Upper lobe of left lung (tissue), 4 donors: ENCODE measurements around the gene UBE2U.

ENCODE experiments used
- CTCF ChIP-seq, 6 experiments: fragments of 450-650 bp in 4 of 6; fragments of 200-600 bp in 2 of 6; sonication (generic) in 2 of 6; IDR thresholded peaks; one replicate each; pipeline ENCODE4 v1.5.1; 2016 to 2019; ENCODE audit warnings: antibody characterized with exemption in 6 of 6
- EP300 ChIP-seq, 4 donors: sonication (generic); formaldehyde crosslinking; IDR thresholded peaks; one replicate each; pipeline ENCODE4 v1.5.1; 2017; ENCODE audit warnings: antibody characterized with exemption in 4 of 4, control low read depth in 2 of 4
- POLR2A ChIP-seq, 4 donors: fragments of 450-650 bp; IDR thresholded peaks; one replicate each; pipeline ENCODE4 v1.5.1; 2016 to 2017; ENCODE audit warnings: antibody characterized with exemption in 4 of 4, mild to moderate bottlenecking in 2 of 4
- POLR2AphosphoS5 ChIP-seq, 2 donors: sonication (generic); formaldehyde crosslinking; IDR thresholded peaks; one replicate each; pipeline ENCODE4 v1.5.1; 2017; ENCODE audit warnings: antibody characterized with exemption in 2 of 2

DNA sequence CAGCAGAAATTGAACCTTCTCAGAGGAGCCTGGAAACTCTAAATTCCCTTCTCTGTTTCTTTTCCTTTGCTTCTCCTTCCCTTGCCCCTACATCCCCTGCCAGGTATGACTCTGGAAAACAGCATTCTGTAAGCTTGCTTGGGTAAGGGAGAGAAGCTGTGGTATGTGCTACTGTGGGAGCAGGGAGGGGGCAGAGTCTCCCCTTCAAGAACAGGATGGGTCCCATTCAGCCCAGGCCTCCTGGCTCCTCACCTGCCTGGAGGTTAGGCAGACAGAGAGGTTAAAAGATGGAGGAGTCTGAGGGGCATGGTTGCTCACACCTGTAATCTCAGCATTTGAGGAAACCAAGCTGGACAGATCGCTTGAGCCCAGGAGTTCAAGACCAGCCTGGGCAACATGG lies 40.6 kb upstream of the UBE2U start:
- TF ChIP-seq CTCF (IDR thresholded peaks at IDR 0.05) (no peak), POLR2A (IDR thresholded peaks at IDR 0.05) (no peak), POLR2AphosphoS5 (IDR thresholded peaks at IDR 0.05) (no peak), EP300 (IDR thresholded peaks at IDR 0.05) (no peak)
